Vagina (tissue), 2 donors: ENCODE data around the gene RTN4IP1.

Experiments
- CTCF ChIP-seq, 3 experiments: fragments of 450-650 bp in 2 of 3; fragments of 200-600 bp in 1 of 3; sonication (generic) in 1 of 3; IDR thresholded peaks; one replicate each; pipeline ENCODE4 v1.5.1; 2017 to 2019; ENCODE audit warnings: antibody characterized with exemption in 3 of 3, mild to moderate bottlenecking in 2 of 3, moderate library complexity in 2 of 3
- POLR2A ChIP-seq, 2 donors: fragments of 450-650 bp; IDR thresholded peaks; one replicate each; pipeline ENCODE4 v1.6.1; 2017; ENCODE audit warnings: antibody characterized with exemption in 2 of 2, mild to moderate bottlenecking in 2 of 2, moderate library complexity in 2 of 2
- POLR2AphosphoS5 ChIP-seq, 2 donors: sonication (generic); formaldehyde crosslinking; IDR thresholded peaks; one replicate each; pipeline ENCODE4 v1.9.0; 2017; ENCODE audit warnings: antibody characterized with exemption in 2 of 2, mild to moderate bottlenecking in 2 of 2, low read depth in 1 of 2; ENCODE audit not compliant: insufficient read depth in 1 of 2

- TF ChIP-seq CTCF (IDR thresholded peaks at IDR 0.05) (no peak), POLR2A (IDR thresholded peaks at IDR 0.05) (no peak), POLR2AphosphoS5 (IDR thresholded peaks at IDR 0.05; ENCODE audit: insufficient read depth in 1 of 2, low read depth in 1 of 2) (no peak)
These were observed 42.4 kb downstream of the RTN4IP1 start for GRCh38 chr6:106586815-106587415.
